TTC549 (cell line): ENCODE data around the gene CCDC6.

ENCODE experiments used
- FAIRE-seq: peaks from 2 replicates; lab custom pipeline; 2012; peaks lifted over from hg19 to GRCh38; lab: Jason Lieb, UNC

CCDC6 gene

GRCh38 chr10:59851864-59852263, 54.5 kb downstream of the CCDC6 start:
- no peak for FAIRE-seq

GRCh38 chr10:59847888-59848287, 58.5 kb downstream of the CCDC6 start:
- FAIRE-seq = no peak

GRCh38 chr10:59847326-59847725, 59.0 kb downstream of the CCDC6 start:
- no peak for FAIRE-seq

- FAIRE-seq = no peak
Observed at GRCh38 chr10:59844436-59844835, 61.9 kb downstream of the CCDC6 start.

- FAIRE-seq = no peak
Observed at GRCh38 chr10:59843748-59844147, 62.6 kb downstream of the CCDC6 start.

- no peak for FAIRE-seq
Observed at GRCh38 chr10:59839576-59839975, 66.8 kb downstream of the CCDC6 start.

- no peak for FAIRE-seq
Observed at GRCh38 chr10:59838085-59838789, 68.1 kb downstream of the CCDC6 start.

GRCh38 chr10:59833810-59834209, 72.5 kb downstream of the CCDC6 start:
- FAIRE-seq = no peak

GRCh38 chr10:59832506-59832905, 73.8 kb downstream of the CCDC6 start:
- no peak for FAIRE-seq

- no peak for FAIRE-seq
Observed at GRCh38 chr10:59831658-59832503, 74.5 kb downstream of the CCDC6 start.

GRCh38 chr10:59830601-59831259, 75.6 kb downstream of the CCDC6 start:
- FAIRE-seq = peak; percentile 53

GRCh38 chr10:59829601-59830000, 76.8 kb downstream of the CCDC6 start:
- FAIRE-seq = no peak

GRCh38 chr10:59829024-59829423, 77.3 kb downstream of the CCDC6 start:
- FAIRE-seq = no peak

GRCh38 chr10:59825932-59826331, 80.4 kb downstream of the CCDC6 start:
- FAIRE-seq = no peak

- FAIRE-seq = no peak
Observed at GRCh38 chr10:59823751-59824150, 82.6 kb downstream of the CCDC6 start.

- no peak for FAIRE-seq
Observed at GRCh38 chr10:59823111-59823510, 83.2 kb downstream of the CCDC6 start.

- FAIRE-seq = no peak
Observed at GRCh38 chr10:59820471-59820870, 85.9 kb downstream of the CCDC6 start.

GRCh38 chr10:59819683-59820082, 86.7 kb downstream of the CCDC6 start:
- no peak for FAIRE-seq

- no peak for FAIRE-seq
Observed at GRCh38 chr10:59819265-59819664, 87.1 kb downstream of the CCDC6 start.

GRCh38 chr10:59817773-59818172, 88.6 kb downstream of the CCDC6 start:
- no peak for FAIRE-seq

GRCh38 chr10:59814878-59815277, 91.5 kb downstream of the CCDC6 start:
- no peak for FAIRE-seq

- FAIRE-seq = no peak
Observed at GRCh38 chr10:59812519-59813122, 93.7 kb downstream of the CCDC6 start.

GRCh38 chr10:59809644-59809974, 96.7 kb downstream of the CCDC6 start:
- no peak for FAIRE-seq
